Gastrocnemius medialis (tissue), 4 donors: Measurements from ENCODE around the gene ZNF563.

Source experiments
- POLR2A ChIP-seq, 2 donors: fragments of 450-650 bp; IDR thresholded peaks; one replicate each; pipeline ENCODE4 v1.6.1; 2017; ENCODE audit warnings: antibody characterized with exemption in 2 of 2, mild to moderate bottlenecking in 2 of 2, moderate library complexity in 2 of 2
- TF ChIP-seq, protein P1 (sequence below), 5 experiments: fragments of 450-650 bp in 3 of 5; fragments of 200-600 bp in 2 of 5; sonication (generic) in 2 of 5; IDR thresholded peaks in 4 of 5; conservative IDR thresholded peaks in 1 of 5; 1 replicate in 4 of 5; 2 replicates in 1 of 5; pipeline ENCODE4 v1.5.1; 2016 to 2019; ENCODE audit warnings: antibody characterized with exemption in 5 of 5, mild to moderate bottlenecking in 3 of 5, moderate library complexity in 3 of 5

DNA sequence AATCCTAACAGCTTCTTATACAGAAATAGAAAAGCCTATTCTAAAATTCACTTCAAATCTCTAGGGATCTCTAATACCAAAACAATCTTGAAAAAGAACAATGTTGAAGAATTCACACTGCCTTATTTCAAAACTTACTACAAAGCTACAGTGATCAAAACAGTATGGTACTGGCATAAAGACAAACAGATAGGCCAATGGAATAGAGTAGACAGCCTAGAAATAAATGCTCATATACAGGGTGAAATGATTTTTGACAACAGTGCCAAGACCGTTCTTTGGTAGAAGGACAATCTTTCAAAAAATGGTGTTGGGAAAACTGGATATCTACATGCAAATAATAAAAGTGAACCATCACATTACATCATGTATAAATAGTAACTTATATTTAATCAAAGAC, 11.8 kb upstream of the ZNF563 start:
- TF ChIP-seq POLR2A (IDR thresholded peaks at IDR 0.05) = no peak
- TF ChIP-seq, protein P1, sequence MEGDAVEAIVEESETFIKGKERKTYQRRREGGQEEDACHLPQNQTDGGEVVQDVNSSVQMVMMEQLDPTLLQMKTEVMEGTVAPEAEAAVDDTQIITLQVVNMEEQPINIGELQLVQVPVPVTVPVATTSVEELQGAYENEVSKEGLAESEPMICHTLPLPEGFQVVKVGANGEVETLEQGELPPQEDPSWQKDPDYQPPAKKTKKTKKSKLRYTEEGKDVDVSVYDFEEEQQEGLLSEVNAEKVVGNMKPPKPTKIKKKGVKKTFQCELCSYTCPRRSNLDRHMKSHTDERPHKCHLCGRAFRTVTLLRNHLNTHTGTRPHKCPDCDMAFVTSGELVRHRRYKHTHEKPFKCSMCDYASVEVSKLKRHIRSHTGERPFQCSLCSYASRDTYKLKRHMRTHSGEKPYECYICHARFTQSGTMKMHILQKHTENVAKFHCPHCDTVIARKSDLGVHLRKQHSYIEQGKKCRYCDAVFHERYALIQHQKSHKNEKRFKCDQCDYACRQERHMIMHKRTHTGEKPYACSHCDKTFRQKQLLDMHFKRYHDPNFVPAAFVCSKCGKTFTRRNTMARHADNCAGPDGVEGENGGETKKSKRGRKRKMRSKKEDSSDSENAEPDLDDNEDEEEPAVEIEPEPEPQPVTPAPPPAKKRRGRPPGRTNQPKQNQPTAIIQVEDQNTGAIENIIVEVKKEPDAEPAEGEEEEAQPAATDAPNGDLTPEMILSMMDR (IDR thresholded peaks at IDR 0.05 in 4 of 5, conservative IDR thresholded peaks at IDR 0.05 in 1 of 5) = no peak
